DMS 273 (cell line): ENCODE measurements around the gene NR3C1.

Experiments used
- DNase-seq: peaks from one replicate; lab custom pipeline; 2025; ENCODE audit not compliant: unreplicated experiment; lab: John Stamatoyannopoulos, UW

The NR3C1 gene

DNA sequence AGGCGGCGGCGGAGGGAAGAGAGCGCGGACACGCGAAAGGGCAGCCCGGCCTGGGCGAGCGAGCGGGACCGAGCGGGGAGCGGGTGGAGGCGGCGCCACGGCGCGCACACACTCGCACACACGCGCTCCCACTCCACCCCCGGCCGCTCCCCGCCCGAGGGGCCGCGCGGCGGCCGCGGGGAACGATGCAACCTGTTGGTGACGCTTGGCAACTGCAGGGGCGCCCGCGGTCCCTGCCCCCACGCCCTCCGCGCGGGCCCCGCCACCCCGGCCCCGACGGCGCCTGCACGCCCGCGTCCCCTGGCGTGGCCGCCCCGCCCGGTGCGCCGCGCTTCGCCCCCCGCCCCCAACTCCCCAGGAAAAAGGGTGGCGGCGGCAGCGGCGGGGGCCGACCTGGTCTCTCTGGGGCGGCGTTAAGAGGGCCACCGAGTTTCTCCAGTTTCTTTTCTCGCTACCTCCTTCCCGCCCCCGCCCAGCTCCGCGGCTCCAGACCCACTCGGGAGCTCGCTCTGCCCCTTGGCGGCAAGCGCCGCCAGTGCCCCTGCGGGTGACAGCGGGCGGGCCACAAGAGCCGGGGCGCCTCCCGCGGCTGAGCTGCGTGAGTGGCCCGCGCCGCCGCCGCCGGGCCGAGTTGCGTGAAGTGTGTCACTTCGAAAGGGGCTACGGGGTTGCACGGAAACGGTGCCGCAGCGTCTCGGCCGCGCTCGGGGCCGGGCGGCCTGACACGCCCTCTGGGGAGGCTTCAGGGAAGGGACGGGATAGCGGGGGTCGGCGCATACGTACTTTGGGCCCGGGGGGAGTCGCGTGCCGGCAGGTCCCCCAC, at the start of gene NR3C1:
NR3C1 (minus strand) TSS at position 94 of the 823 bp plus-strand sequence. CDS start 2,847 bp downstream, outside the sequence.
- DNase-seq, result peak; percentile 98

DNA sequence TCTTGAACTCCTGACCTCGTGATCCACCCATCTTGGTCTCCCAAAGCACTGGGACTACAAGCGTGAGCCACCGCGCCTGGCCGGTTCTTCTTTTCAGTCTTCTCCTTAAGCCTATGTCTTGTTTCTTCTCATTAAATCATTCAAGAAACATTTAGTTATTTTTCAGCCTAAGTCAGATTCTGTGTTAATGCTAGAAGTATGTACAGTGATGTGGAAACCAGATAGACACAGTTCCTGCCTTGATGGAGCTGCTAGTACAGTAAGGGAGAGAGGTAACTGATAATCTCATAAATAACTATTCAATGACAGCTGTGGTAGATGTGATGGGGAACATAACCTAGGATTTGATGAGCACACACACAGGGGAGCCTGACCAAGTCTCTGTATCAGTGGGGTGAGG, 46.3 kb upstream of the NR3C1 start:
- DNase-seq, result no peak

DNA sequence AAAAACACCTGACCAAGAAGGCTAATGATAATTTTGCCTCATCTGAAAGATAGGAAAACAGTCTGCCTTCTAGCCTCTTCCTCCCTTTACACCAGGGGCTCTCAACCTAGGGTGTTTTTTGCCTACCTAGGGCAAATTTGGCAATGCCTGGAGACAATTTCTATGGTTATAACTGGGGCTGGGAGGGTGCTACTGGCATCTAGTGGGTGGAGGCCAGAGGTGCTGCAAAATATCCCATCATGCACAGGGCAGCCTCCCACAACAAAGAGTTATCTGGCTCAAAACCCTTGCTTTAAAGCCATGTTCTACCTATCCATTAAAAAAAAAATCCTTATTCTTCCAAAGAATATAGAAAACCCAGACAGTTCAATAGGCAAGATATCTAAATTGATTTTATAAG, 45.0 kb upstream of the NR3C1 start:
- peak; percentile 8 for DNase-seq

DNA sequence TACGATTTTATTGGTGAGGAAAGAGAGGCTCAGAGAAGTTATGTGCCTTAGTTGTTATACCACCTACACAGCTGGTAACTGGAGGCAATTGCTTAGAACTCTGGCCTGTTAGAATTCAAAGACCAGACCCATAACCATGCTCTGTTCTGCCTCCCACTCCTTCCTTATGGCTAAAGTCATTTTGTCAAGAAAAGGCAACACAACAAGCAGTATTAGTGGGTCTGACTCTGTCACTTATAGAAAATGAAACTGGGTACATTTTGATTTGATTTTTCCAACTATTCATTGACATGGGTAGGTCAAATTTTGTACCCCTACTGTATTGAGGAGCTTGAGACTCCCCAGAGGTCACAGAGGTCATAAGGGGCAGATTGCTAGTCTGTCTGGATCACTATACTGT, 44.5 kb upstream of the NR3C1 start:
- no peak for DNase-seq

DNA sequence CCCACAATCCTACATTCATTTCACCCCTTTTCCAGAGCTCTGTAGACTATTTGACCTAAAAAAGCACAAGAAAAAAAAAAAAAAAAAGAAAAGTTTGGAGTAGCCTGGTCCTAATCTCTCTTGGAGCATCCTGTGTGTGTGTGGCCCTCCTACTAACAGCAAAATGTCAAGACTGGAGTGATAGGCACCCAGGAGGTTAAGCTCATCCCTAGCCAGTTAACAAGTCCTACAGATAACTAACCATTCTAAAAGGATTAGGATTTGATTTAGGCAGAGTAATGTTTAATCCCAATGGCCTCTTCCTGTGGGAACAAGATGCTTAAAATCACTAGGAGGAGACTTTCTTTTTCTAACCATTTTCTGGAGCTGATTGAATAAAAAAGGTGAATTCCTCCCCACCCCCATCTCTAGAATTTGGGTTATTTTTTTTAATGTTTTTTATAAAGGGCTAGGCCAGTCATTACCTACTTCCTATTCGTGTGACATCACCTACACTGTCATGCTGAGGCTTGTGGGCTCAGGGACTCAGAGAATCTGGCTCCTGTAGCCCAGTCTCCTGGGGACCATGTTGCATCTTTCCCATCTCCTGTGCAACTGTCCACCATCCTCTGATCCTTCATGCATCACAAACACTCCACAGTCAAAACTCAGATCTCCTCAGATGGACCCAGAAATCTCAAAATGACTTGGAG, 43.2 kb upstream of the NR3C1 start:
- no peak for DNase-seq

DNA sequence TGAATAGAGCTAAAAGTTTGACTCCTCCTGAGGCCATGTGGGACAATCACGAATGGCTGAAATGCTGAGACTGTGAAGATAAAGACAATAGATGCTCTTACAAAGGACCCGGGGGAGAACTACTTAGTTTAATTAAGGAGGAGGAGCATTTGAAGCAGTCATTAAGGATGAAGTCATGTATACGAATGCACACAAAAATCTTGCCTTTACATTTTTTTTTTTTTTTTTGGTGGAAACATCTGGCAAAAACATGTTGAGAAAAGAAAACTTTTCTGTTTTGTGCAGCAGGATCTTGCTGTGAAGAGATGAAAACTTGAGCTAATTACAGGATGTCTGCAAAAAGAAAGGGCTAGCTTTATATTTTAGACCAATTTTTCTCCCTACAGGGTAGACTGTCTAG, 42.3 kb upstream of the NR3C1 start:
- DNase-seq, result no peak

DNA sequence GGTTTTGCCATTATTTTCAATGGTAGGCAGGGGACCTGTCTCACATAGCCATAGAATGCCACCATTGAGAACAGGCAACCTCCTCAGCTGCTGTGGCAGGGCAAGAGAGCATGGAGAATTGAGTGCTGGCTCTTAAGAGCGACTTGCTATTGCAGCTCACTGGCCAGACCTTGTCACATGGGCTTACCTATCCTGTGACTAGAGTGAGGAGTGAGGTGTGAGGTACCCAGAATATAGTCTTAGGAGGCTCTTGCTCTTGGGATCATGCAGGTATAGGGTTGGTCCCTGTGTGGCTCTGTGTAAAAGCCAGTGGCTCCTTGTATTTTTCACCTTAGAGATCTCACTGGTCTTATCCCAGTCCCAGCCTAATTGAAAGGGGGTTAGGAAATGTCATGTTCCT, 39.8 kb upstream of the NR3C1 start:
- DNase-seq, result no peak

DNA sequence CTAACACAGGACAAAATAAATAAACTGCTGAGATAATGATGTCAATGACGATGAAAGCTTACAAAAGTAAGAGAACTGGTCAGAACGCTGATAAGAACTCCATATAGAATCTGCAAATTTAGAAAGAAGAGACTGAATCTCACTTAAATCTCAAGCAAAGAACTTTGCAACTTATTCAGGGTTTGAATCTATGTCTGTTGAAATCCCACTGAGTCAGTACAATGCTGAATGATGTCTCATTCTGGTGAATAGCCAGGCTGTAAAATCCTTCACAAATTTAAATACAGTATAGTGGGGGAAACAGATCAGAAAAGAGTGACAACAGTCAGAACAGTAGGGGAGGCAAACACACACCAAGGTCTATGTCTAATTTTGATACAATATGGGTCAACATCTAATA, 38.9 kb upstream of the NR3C1 start:
- no peak for DNase-seq

DNA sequence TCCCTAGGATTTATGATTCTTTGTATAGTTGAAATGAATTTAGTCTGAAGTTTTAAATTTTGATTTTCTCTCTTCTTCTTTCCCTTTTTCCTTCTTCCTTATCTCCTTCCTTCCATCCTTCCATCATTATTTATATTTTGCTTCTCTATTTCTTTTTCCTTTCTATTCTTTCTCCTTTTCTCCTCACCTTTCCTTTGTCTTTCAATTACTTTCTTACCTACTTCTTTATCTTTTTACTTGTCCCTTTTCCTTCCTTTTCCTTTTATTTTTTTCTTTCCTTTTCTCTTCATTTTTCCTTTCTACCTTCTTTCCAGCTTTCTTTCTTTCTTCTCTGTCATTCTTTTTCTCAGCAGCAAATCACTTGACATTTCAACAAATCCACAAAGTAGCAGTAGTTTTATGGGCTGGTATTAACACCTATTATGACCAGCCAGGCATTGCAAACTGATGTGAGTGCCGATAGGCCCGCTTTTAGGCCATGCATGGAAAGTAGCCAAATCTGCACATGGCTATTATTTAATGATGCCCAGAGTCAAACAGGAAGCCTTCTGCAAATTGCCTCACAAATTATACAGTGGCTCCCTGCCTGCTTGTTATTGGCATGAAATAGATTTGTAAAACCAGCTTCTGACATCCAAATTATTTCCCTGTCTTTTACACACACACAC, 37.1 kb upstream of the NR3C1 start:
- DNase-seq, result peak; percentile 80

DNA sequence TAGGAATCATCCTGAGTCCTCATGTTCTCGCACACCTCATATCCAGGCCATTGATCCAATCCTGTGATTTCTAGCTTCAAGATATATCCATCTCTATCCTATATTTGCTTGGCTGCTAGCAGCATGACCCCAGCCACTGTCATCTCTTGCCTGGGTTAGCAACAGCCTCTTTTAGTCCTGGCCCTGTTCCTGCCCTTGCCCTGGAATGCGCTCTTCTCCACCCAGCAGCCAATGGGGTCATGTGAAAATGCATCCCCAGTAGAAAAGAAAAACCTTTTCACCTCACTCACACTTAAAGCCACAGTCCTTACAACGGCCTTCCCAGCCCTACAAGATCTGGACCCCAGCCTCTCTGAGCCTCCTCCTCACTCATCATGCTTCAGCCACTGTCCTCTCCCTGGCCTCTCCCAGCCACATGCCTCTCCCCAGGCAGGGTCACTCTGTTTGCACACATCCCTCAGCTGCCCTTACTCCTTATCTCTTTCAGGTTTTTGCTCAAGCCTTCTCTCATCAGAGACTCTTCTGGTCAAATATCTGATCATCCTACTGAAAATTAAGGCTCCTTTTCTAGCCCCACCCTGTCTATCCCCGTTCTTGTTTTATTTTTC, 34.3 kb upstream of the NR3C1 start:
- DNase-seq, result no peak

DNA sequence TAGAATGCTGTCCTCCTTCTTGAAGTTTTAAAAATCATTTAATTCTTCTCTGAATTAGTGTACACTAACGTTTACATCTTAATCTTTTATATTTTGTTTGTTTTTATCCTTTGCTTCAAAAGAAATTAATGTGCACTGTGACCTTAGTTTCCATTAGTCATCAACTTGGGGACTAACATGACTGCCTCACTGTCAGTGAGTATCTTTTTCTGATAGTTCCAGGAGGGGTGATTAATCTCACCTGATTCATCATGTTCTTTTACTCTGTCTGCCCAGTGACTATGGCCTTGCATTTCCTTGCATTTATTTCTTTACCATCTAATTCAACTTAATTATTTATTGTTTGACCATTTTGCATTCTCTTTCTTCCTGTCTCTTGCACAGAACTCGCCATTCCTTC, 33.4 kb upstream of the NR3C1 start:
- no peak for DNase-seq

DNA sequence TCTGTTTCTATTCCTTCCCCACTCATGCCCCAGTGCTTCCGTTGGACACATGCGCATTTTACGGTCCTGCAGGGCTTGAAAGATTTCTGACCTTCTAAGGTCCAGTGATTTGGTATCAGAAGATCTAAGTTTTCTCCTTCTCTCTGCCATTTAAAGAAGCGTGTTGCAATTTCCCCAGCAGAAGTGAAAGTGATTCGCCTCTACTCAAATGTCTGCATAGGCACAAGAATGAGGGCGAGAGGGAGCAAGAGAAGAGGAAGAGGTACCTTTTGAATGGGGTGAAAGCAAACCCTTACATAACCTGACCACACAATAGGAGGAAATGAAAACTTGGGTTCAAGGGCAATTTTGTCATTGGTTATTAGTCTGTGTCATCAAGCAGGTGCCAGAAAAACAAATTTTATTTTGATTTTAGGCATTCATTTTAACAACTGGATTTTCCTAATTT, 31.7 kb upstream of the NR3C1 start:
- DNase-seq, result no peak

DNA sequence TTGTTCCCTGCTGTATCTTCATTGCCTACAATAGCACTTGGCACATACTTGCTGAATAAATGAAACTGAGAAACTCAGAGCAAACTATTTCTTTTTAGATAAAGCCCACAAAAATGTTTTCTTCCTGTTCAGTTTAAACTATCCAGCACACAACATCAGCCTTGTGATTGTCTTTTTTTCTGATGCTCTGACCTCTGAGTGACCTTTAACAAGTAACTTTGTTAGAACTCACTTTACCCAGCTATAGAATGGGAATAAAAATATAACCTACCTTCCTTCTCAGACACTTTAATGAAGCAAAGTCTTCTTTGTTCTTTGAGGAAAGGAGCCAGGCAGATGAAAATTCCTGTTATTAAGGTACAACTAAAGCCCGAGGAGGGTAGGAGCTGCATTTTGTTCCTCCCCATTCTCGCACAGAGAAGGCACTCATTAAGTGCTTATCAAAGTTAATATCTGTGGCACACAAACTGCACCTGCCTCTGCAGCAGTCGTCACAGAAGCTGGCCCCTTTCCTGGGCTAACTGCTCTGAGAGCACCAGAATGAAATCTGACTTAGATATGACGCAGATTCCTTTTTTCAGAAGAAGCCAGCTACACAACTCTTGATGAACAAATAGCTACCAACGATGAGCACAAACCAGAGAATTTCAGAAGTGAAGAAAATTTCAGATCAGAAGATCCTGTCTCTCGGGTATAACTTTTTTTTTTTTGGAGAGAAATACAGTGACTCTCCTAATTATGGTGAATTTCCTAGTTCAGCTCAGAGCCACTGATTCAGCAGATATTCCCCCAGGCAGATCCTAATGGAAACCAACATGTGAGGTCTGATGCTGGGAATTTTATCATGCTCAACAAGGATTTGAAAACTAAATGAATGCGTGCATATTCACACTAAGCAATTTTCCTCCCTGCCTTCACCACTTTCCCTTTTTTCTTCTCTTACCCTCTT, 31.0 kb upstream of the NR3C1 start:
- no peak for DNase-seq

DNA sequence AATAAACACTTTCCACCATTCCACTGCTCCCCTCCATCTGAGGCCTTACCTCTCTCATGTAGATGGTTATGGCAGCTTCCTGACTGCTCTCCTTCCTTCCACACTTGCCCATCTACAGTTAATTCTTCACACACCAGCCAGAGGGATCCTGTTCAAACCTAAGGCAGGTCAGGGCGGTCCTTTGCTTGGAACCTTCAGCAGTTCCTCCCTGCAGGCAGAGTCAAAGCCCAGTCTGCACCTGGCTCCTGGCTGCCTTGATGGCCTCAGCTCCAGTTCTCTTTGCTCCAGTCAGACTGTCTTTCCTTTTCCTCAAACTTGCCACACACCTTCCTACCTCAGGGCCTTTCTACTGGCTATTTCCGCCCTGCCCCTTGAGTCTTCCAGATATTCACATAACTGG, 30.2 kb upstream of the NR3C1 start:
- no peak for DNase-seq

DNA sequence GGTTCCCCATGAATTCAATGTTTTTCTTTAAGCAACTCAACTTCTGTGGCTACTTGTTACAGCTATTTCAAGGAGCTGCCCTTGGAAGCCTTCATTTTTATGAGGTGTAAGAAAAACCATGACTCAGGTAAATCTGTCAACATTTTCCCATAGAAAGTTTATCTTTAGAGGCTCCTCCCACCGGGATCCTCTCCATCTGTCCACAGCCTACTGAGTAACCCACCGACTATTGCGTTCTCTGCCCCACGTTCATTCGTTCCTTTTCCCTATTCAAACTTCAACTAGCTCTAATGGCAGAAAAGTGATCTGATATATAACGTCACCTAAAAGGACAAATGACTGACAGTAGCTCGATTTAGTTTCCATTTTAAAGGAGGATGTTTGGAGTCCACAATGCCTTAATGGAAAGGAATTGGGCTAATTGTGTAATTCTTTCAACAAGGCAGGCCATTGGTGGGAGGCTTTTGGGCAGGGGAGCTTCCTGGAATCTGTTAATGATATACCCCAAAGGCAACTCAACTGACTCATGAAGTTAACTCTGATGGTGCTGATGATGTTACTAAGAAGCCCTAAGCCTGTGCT, 29.3 kb upstream of the NR3C1 start:
- no peak for DNase-seq

DNA sequence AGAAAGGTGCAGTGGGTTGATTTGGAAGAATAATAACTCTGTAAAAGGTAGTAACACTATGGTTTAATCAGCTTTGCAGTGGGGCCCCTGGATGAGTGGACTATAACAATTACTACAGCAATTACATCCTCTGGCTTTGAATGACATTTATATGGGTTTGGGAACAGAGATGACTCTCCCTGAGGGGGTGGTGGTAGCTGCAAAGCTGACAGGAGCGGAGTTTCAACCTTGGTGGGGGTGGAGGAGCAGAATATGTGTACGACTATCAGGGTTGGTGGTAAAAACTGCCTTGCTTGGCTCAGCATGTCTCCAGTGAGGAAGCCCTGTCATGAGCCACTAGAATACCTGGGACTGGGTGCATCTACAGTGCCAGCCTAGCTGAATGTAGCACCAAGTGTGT, 28.3 kb upstream of the NR3C1 start:
- no peak for DNase-seq

DNA sequence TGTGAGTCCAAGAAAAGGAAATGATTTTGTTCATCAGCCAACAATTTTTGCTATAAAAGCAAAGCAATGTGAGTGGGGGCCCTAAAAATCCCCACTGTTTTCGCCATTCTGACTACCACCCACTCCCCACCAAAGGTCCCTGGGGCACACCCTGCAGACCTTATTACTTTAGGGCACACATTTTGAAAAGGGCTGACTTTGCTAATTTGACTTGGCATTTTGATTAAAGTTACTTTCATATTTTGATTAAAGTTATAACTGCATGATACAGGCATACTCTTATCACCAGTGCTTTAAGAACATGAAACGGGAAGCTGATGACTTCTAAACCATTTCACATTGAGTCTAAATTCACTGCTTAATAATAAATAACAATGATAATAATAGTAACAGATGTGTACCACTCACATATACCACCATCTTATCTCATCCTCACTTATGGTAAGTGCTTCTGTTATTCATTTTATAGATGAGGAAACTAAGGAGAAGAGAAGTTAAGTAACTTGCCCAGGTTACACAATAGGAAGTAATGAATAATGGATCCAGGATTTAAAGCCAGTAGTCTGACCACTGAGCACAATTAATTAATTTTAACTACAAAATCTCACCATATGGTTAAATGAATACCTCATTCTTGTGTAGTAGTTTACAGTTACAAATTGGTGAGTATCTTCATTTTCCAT, 25.4 kb upstream of the NR3C1 start:
- DNase-seq, result no peak

DNA sequence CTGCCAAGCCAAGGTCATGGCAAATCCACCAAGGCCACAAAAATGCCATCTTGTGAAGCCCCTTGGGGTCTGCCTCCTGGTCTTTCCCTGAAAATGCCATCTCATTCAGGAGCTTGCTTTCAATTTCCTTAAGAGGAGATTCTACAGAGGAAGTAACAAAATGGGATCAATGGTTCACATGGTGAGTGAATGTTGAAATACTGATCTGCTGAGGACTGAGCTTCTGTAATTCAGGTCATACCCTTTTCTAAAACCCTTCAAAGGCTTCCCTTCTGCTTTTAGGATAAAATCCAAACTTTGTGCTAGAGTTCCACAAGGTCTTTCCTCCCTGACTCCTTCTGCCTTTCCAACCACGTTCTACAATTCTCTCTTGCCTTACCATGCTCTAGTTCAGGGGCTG, 24.7 kb upstream of the NR3C1 start:
- DNase-seq, result no peak

DNA sequence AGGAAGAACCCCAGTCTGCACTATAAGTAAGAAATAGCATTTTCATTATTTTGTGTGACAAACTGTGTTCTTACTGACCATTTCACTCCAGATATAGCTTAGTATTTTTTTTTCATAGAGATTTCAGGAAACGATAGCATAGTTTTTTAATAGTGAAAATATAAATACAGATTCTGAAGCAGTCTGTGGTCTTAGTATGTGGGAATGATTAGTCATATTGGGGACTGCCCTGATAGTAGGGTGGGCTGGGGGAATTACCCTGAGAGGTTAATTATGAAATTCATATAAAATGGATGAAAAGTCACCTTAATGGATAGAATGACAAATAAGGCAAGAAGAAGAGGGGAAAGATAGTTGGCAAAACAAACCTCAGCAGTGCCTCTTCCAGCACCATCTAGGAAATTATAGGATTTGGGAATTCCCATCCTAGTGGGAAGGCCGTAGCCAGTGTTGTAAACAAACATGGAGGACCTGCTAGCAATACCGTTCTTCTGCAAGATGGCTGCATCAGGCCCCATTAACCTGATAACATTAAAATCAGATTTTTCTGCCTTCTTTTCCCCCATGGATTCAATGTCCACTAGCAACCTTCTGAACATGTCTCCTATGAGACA, 23.7 kb upstream of the NR3C1 start:
- DNase-seq, result no peak
